COLO668 (cell line): Measurements from ENCODE around the gene TGFA.
"Not testable (repeated sequence)": the region's sequence is repeated elsewhere in the genome, so short reads cannot be mapped to it uniquely, and the experiment has no call there.

Source experiments
- DNase-seq: peaks from one replicate; lab custom pipeline; 2025; ENCODE audit not compliant: unreplicated experiment; lab: John Stamatoyannopoulos, UW

Gene TGFA

GRCh38 chr2:70467237-70467636 lies 86.4 kb downstream of the TGFA start:
- no peak for DNase-seq

- not testable (repeated sequence) for DNase-seq
Observed at GRCh38 chr2:70466647-70467046, 87.0 kb downstream of the TGFA start.

DNA sequence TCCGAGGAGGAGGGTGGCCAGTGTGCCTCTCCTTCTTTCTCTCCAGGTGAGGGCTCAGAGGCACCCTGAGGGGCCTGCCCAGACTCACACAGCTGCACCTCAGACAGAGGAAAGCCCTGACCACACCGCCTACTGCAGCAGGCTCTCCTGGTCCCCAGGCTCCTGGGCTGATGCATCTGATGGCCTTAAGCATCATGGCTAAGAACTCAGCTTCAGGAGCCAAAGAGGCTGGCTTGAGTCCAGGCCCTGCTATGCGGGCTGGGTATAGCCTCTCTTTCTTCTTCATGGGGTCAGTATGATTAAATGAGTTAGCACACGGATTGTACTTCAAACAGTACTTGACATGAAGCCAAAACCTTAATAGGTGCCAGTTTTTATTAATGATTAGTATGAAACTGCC lies 89.6 kb downstream of the TGFA start:
- DNase-seq, result no peak

DNA sequence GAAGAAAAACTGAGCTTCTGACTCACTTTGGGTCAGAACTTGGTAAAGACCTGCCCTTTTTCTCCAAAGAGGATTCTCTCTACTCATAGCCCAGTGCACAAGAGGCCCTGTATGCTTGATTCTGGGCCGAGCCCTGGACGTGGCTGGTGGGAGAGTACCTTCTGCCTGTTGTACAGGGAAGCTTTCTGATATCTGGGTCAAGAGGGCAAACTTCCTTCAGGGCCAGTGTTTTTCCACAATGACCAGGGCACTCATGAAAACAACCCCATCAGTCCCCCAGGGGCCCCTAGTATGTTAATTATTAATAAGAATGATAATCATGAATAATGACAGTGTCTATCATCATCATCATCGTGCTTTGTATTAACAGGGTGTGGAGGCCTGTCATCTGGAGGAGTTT lies 90.0 kb downstream of the TGFA start:
- no peak for DNase-seq

DNA sequence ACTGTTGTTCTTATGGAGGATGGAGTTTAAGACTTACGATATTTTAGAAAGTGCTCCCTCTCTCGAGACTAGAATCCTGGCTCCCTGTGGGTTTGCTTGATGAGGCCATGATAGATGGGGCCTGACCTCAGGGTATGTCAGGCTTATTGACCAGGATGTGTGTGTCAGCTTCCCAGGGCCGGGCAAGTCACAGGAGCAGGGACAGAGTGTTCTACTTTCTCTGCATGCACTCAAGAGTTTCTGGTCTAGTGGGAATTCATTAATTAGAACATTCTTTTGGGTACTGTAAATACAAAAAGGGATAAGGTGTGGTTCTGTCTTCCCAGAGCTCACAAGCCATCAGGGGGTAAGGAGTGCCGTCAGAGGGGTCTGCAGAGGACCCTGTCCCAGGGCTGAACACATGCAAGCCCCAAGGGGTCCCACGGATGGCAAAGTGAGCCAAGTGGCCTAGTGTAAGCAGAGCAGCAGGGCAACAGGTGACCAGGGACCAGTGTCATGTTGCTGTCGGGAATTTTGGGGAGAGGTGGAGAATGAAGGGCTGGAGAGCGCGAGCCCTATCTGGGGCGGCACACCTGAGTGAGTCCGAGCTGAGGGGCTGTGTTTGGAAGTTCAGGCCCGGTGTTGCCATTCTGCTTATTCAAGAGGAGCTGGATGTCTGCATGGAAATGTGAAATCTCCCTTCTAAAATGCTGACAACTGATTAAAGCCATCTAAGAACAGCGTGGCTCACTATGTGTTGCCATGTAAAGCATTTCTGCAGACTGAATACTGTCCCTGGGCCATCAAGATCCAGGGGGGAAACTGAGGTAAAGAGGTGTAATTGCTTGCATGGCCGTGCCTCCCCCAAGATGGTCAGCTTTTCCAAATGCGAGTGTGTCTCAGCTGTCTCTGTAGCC lies 91.4 kb downstream of the TGFA start:
- DNase-seq, result no peak

DNA sequence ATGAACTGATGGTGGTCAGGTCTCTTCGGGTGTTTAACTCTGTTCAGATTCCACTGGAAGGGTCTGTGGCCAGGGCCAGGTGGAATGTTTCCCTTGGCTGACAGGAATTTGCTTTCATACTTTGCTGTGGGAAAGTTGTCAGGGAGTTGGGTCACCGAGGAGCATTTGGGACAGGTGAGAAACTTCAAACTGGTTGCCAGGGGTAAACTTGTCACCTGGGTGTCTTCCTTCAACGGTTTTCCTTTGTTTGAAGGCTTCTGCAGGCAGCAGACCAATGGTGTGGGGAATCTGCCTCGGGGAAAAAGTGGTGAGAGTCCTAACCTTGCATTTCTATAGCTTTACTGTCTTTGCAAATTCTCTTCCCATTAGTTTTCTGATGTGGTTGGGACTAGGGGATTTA lies 92.2 kb downstream of the TGFA start:
- no peak for DNase-seq

DNA sequence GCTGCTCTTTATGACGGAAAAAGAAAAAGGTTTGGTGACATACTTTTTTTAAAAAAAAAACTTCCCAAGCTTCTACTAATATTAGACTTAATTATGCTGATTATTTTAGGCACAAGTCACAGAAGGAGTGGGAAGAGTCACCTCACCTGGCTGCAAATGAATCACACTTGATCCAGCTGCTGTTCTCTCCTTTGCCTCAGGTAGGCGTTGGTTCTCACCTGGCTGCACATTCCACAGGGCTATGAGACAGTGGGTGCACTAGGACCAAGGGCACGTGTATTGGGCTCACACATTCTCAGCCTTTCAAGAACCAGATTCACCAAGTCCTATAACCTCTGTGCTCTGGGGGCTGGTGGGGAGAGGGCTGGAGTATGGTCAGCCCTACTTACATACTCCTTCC lies 93.3 kb downstream of the TGFA start:
- DNase-seq, result no peak

DNA sequence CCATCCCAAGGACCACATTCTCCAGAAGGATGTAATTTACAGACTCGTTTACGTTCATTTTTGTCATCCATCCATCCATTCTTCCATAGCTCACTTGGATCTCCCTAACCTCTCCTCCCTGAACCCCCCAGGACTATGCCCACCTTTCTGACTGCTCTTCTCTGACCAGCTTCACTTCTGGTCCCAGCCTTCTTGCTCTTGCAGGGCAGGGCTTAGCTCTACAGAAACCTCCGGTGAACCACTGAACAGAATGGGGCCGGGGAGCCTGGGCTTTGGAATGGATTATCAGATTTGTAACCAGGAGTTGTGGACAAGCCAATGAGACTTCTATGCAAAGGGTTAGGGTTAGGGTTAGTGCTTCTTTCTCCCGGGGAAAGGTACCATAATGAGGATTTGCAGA lies 95.0 kb downstream of the TGFA start:
- DNase-seq, result no peak

GRCh38 chr2:70456585-70457495 lies 96.8 kb downstream of the TGFA start:
- DNase-seq, result no peak

DNA sequence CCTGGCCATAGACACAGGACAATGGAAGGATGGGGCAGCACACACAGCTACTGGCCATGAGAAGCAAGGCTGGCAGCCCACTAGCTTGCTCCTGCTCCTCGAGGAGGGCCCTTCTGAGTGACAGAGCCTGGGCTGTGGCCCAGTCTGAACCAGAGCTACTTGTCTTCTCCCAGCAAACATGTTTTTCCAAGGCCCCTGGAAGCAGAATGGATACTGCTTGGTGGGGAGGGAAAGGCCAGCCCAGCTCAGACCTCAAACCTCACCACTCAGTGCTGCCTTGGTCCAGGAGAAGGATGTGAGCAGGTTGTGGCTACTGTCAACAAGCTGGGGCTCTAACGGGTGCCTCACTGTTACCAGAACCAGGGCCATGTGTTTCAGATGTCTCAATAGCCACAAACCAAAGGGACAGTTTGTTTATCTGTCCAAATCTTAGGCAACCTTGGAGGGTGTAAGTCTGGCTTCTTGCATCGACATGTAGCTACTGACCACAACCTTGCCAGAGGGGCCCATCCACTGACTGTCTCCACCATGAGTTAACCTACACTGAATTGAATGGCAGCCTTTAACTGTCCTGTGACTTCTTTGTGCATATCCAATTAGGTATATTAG lies 98.6 kb downstream of the TGFA start:
- DNase-seq, result no peak

DNA sequence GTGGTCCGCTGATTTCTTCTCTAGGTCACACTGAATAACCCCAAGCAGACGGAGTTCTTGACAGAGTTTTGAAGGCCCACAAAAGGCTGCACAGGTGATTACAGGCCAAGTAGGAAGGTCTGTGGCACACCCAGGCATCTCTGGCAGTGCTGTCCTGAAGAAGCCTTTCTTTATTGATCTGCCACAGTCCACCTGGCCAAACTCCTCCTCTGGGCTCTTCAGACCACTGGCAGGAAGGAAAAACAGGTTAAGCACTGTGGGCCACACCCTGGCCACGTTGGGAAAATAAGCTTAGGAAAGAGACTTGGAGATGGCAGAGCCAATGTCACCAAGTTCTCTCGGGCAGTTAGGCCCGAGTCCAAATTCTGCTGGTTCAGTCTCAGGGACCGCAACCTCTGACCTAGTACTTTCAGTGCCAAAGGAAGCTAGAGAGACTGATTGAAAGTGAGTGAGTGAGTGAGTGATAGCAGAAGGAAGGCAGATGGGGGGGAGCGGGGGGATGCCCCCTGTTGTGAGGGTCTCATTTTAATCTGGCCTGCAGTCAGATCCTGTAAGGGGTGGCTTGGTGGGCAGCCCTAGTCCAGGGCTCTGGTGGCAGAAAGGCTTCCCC lies 102.9 kb downstream of the TGFA start:
- no peak for DNase-seq

DNA sequence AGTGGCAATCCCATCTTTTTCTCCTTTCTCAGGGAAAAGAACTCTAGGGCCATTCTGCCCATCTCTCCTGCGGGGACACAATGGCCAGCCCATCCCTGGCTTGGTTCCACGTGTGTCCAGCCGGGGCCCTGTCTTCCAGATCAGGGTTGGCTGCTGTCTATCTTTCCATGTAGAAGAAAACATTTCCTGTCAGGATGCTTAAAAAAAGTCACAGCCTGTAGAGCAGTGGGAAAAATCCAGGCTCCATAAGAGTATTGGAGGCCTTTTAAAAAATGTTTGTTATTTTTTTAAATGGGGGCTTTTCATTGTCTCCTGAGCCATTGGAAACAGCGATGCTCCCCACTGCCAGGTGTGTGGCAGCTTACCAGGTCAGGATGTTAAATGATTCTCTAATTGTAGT lies 105.6 kb downstream of the TGFA start:
- DNase-seq, result no peak

- DNase-seq, result no peak
Observed at GRCh38 chr2:70443726-70444125, 109.9 kb downstream of the TGFA start.

- DNase-seq, result no peak
Observed at GRCh38 chr2:70443078-70443465, 110.6 kb downstream of the TGFA start.

- DNase-seq, result no peak
Observed at GRCh38 chr2:70442301-70443077, 111.1 kb downstream of the TGFA start.

DNA sequence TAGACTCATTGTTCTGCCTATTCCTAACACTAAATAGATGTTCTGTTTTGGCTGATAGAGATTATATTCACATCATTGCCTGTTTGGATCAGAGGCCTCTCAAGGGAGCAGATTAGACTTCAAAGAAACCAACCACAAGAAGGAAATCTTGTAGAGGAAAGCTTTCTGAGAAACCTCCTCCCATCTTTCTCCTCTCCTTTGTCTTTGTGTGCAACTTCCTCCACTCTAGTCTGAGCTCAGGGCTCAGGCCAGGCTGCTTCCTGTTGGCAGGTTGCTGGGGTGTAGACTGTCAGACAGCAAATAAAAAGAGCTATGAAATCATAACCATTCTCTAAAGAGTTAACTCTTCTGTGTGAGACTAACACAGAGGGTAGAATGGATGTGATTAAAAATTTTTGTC lies 113.0 kb downstream of the TGFA start:
- DNase-seq, result no peak

GRCh38 chr2:70435138-70435537 lies 118.5 kb downstream of the TGFA start:
- no peak for DNase-seq

DNA sequence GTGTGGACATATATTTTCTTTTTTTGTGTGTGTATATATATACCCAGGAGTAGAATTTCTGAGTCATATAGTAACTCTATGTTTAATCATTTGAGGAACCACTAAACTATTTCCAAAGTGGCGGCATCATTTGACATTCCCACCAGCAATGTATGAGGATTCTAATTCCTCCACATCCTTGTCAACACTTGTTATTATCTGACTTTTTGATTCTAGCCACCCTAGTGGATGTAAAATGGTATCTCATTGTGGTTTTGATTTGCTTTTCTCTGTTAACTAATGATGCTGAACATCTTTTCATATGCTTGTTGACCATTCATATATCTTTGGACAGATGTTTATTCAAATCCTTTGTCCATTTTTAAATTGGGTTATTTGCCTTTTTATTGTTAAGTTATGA lies 120.3 kb downstream of the TGFA start:
- no peak for DNase-seq

DNA sequence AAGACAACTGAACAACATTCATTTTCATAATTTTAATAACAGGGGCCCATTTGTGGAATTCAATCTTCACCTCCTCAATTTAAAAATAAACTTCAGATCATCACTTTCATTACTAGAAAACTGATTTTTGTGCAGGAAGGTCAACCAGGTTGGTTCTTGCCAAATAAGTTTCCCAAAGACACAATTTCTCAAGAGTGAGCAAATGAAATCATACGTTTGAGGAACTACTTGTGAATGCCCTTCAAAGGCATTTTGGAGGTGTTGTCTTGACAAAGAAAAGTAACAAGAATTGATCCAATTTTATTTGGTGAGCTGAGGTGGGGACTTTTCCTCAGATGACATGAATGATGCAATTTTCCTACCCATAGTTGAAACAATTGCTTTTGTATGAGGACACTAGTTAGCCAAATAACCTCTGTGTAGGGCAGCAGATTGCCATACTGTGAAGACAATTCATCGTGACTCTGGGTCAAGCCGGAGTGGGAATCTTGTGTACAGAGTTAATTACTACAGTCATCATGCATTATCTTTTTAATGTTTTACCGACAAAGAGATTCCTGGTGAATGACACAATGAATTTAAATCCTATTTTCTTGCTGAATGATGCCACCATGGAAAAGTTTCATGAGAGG lies 121.8 kb downstream of the TGFA start:
- DNase-seq, result no peak

GRCh38 chr2:70426341-70426740 lies 127.3 kb downstream of the TGFA start:
- no peak for DNase-seq
